ENCODE results near the gene SPAG9.
A peak's percentile ranks its signal among the peaks of the same experiment; 100 is the strongest.

Gene SPAG9

GRCh38 chr17:50918071-50918932, 202.4 kb downstream of the SPAG9 start:
- peak overlapping the region; percentile 78 for H3K27ac ChIP-seq
- no peak for DNase-seq (ENCODE audit: low spot score)
- TF ChIP-seq CTCF (conservative IDR thresholded peaks at IDR 0.05; ENCODE audit: low read depth): no peak
- CTCF ChIA-PET: no interaction called here
- POLR2A ChIA-PET (ENCODE audit: low non-redundant PET): no interaction called here

GRCh38 chr17:50917418-50917743, 203.3 kb downstream of the SPAG9 start:
- peak overlapping the region; percentile 78; the same call in 1 of the 2 replicates for H3K27ac ChIP-seq
- TF ChIP-seq CTCF (conservative IDR thresholded peaks at IDR 0.05; ENCODE audit: low read depth): no peak
- ChIA-PET CTCF (no interaction called here), POLR2A (ENCODE audit: low non-redundant PET) (no interaction called here)
- DNase-seq (ENCODE audit: low spot score): no peak

GRCh38 chr17:50916708-50917417, 203.8 kb downstream of the SPAG9 start:
- POLR2A ChIA-PET (ENCODE audit: low non-redundant PET): no interaction called here
- no peak for DNase-seq (ENCODE audit: low spot score)
- H3K27ac ChIP-seq: peak overlapping the region; percentile 78
- TF ChIP-seq CTCF (conservative IDR thresholded peaks at IDR 0.05; ENCODE audit: low read depth): no peak
- CTCF ChIA-PET: interaction anchor here (0.5 kb wide), 1 partner anchor 49 kb away, joined by 3 read pairs; no protein-coding TSS in a partner anchor

DNA sequence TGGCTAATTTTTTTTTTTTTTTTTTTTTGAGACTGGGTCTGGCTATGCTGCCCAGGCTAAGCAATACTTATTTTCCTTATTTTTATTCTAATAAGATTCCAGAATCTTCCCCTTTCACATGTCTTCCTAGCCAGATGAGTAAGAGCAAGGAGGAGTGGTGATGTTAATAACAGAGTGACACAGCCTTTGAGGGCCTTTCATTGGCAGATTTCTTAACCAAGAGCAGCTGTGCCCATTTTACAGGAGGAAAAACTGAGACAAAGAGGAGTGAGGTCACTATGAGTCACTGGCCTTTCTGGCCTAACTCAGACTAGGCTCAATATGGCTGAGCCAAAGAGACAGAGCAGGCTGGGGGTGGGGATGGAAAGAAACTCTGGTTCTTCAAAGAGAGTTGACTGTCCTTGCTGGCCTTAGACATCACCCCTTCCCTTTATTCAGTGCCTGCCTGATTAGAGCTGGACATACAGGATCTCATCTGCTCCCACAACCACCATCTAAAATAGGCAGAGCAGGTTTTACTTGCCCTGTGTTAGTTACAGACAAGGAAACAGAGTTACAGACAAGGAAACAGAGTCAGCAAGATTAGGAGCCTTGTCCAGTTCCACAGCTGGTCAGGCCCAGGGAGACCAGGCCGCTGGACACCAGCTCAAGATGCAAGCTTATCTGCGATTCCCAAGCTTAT, 204.5 kb downstream of the SPAG9 start:
- no peak for DNase-seq (ENCODE audit: low spot score)
- ChIA-PET POLR2A (ENCODE audit: low non-redundant PET) (no interaction called here), CTCF (interaction anchor here (0.5 kb wide), 1 partner anchor 48 kb away, joined by 3 read pairs; no protein-coding TSS in a partner anchor)

DNA sequence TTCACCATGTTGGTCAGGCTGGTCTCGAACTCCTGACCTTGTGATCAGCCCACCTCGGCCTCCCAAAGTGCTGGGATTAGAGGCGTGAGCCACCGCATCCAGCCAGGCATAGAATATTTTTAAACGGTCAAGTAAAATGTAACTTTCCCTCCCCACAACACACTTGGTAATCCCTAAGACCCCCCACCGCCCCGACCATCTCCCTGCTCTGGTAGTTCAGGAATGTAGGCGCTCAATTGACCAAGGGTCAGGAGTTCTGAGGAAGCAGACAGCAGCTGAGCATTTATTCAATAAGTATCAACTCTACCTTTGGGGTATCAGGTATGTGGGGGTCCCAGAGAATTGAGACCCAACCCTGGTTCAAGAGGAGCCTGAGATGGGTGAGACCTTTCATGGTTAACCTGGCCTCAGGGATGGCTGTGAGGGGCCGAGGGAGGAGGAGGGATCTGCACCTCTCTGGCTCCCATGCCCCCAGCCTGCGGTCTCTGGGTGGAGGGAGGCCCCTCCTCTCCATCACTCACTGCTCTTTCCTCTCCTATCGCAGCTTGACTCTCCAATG, 206.1 kb downstream of the SPAG9 start:
- ChIA-PET CTCF (interaction anchor here (0.8 kb wide), 1 partner anchor 9 kb away, joined by 6 read pairs; no protein-coding TSS in a partner anchor), POLR2A (ENCODE audit: low non-redundant PET) (no interaction called here)
- H3K27ac ChIP-seq: no peak overlapping the region; the same call in 1 of the 2 replicates
- TF ChIP-seq CTCF (conservative IDR thresholded peaks at IDR 0.05; ENCODE audit: low read depth): no peak
- DNase-seq (ENCODE audit: low spot score): no peak

More for the DNA sequence above, 204.5 kb downstream of the SPAG9 start:
- no peak for TF ChIP-seq CTCF (conservative IDR thresholded peaks at IDR 0.05; ENCODE audit: low read depth)
- H3K27ac ChIP-seq: peak overlapping the region; percentile 78

GRCh38 chr17:50913120-50913519, 207.5 kb downstream of the SPAG9 start:
- CTCF ChIA-PET: interaction anchor here (0.6 kb wide), 1 partner anchor 52 kb away, joined by 4 read pairs; no protein-coding TSS in a partner anchor
- POLR2A ChIA-PET (ENCODE audit: low non-redundant PET): no interaction called here
- DNase-seq (ENCODE audit: low spot score): no peak
- TF ChIP-seq CTCF (conservative IDR thresholded peaks at IDR 0.05; ENCODE audit: low read depth): no peak
- no peak overlapping the region for H3K27ac ChIP-seq

Data from RWPE1 (cell line).